ENCODE results near the gene ANKS6. TPM values are rescaled to one million over a fixed set of nuclear protein-coding genes. Genes with fewer than 3 reads are reported as not detected.

The ANKS6 gene
- total and polyA plus RNA-seq, 9 of the 15 experiments (the other 6 are each of a cell fraction or from before 2014, with no cell fraction given), result 9.9 to 74.5 (median 36.9) TPM

- TF ChIP-seq CBFB (CRISPR knock-in tag; IDR thresholded peaks at IDR 0.05), result peak; percentile 99
- peak; percentile 91 for TF ChIP-seq CTBP1 (IDR thresholded peaks at IDR 0.05; ENCODE audit: borderline replicate concordance)
- peak; percentile 87 for TF ChIP-seq KLF16 (IDR thresholded peaks at IDR 0.05)
- TF ChIP-seq STAG1 (CRISPR knock-in tag; IDR thresholded peaks at IDR 0.05; ENCODE audit: borderline replicate concordance), result peak; percentile 82; the same call in 1 of the 2 replicates
- peak; percentile 49; the same call in 1 of the 2 replicates for TF ChIP-seq MTA3 (IDR thresholded peaks at IDR 0.05; ENCODE audit: borderline replicate concordance)
- TF ChIP-seq NFE2 (IDR thresholded peaks at IDR 0.05; ENCODE audit: low read depth), result peak; percentile 14; the same call in 1 of the 2 replicates
- peak; percentile 49 to 85; a peak in 3 of 4 replicates for TF ChIP-seq RCOR1 (IDR thresholded peaks at IDR 0.05; ENCODE audit: borderline replicate concordance in 1 of 2, low read depth in 2 of 2, low read length in 2 of 2)
- no peak for TF ChIP-seq TCFL5 (CRISPR knock-in tag; conservative IDR thresholded peaks at IDR 0.05)
- TF ChIP-seq RAD21 (CRISPR knock-in tag; conservative IDR thresholded peaks at IDR 0.05 in 1 of 2, IDR thresholded peaks at IDR 0.05 in 1 of 2), result peak; percentile 57 to 61
- peak; percentile 100 for TF ChIP-seq TEAD2 (tag; IDR thresholded peaks at IDR 0.05)
- 0 out of 2 replicates have a peak, but pooled peaks have one; percentile 16 for TF ChIP-seq ETS1 (conservative IDR thresholded peaks at IDR 0.05; ENCODE audit: control insufficient read depth, low read depth, low read length)
- no peak for TF ChIP-seq HMG20B (CRISPR knock-in tag; IDR thresholded peaks at IDR 0.05)
- TF ChIP-seq HNRNPL (IDR thresholded peaks at IDR 0.05; ENCODE audit: low read depth, low read length), result 0 out of 2 replicates have a peak, but pooled peaks have one; percentile 60
- peak; percentile 34; the same call in 1 of the 2 replicates for TF ChIP-seq ZNF740 (CRISPR knock-in tag; IDR thresholded peaks at IDR 0.05)
- no peak for TF ChIP-seq ZNF740 (tag; IDR thresholded peaks at IDR 0.05)
- no peak for TF ChIP-seq ZNF395 (CRISPR knock-in tag; IDR thresholded peaks at IDR 0.05)
- TF ChIP-seq BCOR (IDR thresholded peaks at IDR 0.05), result peak; percentile 21; the same call in 1 of the 2 replicates
- TF ChIP-seq MYBL2 (IDR thresholded peaks at IDR 0.05; ENCODE audit: low read depth), result no peak
- no peak for TF ChIP-seq MYBL2 (CRISPR knock-in tag; IDR thresholded peaks at IDR 0.05; ENCODE audit: borderline replicate concordance)
- TF ChIP-seq SMC3 (conservative IDR thresholded peaks at IDR 0.05; ENCODE audit: insufficient read depth, low read depth, low read length), result peak; percentile 48; the same call in 1 of the 2 replicates
- TF ChIP-seq PHF21A (IDR thresholded peaks at IDR 0.05; ENCODE audit: borderline replicate concordance, low read depth), result no peak
- TF ChIP-seq ZNF398 (CRISPR knock-in tag; IDR thresholded peaks at IDR 0.05), result no peak
These were observed 5.3 kb downstream of the ANKS6 start (continued) for GRCh38 chr9:98790842-98791607.

Measured in K562 (cell line).